HEK293 (cell line): ENCODE data around the gene GALNS.

Experiments
- GLI4 ChIP-seq: fragments of 450-650 bp; formaldehyde crosslinking; IDR thresholded peaks from 2 replicates; pipeline ENCODE4 v1.5.1; 2016; ENCODE audit warnings: missing biosample characterization, missing genetic modification characterization
- GLIS2 ChIP-seq: fragments of 450-650 bp; formaldehyde crosslinking; IDR thresholded peaks from 2 replicates; pipeline ENCODE4 v1.5.1; 2016; ENCODE audit warnings: missing biosample characterization, missing genetic modification characterization
- KLF10 ChIP-seq: fragments of 450-650 bp; IDR thresholded peaks from 2 replicates; pipeline ENCODE4 v1.5.1; 2018; ENCODE audit warnings: missing biosample characterization, mild to moderate bottlenecking, missing genetic modification characterization
- MZF1 ChIP-seq: fragments of 450-650 bp; formaldehyde crosslinking; IDR thresholded peaks from 2 replicates; pipeline ENCODE4 v1.5.1; 2017; ENCODE audit warnings: missing biosample characterization, missing genetic modification characterization, borderline replicate concordance
- SCRT2 ChIP-seq: fragments of 450-650 bp; formaldehyde crosslinking; IDR thresholded peaks from 2 replicates; pipeline ENCODE4 v1.5.1; 2016; ENCODE audit warnings: missing biosample characterization, missing genetic modification characterization
- SETDB1 ChIP-seq: IDR thresholded peaks from one replicate; pipeline ENCODE4 v1.6.1; 2017; ENCODE audit warnings: mild to moderate bottlenecking, low read length, moderate library complexity, mixed read lengths; ENCODE audit not compliant: insufficient read length
- YY1 ChIP-seq: fragments of 450-650 bp; formaldehyde crosslinking; IDR thresholded peaks from 2 replicates; pipeline ENCODE4 v1.5.1; 2018; ENCODE audit warnings: missing biosample characterization, missing genetic modification characterization
- ZBTB10 ChIP-seq: fragments of 450-650 bp; formaldehyde crosslinking; IDR thresholded peaks from 2 replicates; pipeline ENCODE4 v1.5.1; 2016; ENCODE audit warnings: missing biosample characterization, missing genetic modification characterization
- ZBTB48 ChIP-seq: fragments of 450-650 bp; formaldehyde crosslinking; IDR thresholded peaks from 2 replicates; pipeline ENCODE4 v1.5.1; 2016; ENCODE audit warnings: missing biosample characterization, missing genetic modification characterization
- ZBTB8A ChIP-seq: fragments of 450-650 bp; formaldehyde crosslinking; IDR thresholded peaks from 2 replicates; pipeline ENCODE4 v1.5.1; 2016; ENCODE audit warnings: missing biosample characterization, missing genetic modification characterization
- ZEB2 ChIP-seq: fragments of 450-650 bp; formaldehyde crosslinking; IDR thresholded peaks from 2 replicates; pipeline ENCODE4 v1.5.1; 2016; ENCODE audit warnings: missing biosample characterization, missing genetic modification characterization
- ZFP69B ChIP-seq: fragments of 450-650 bp; formaldehyde crosslinking; IDR thresholded peaks from 2 replicates; pipeline ENCODE4 v1.5.1; 2016; ENCODE audit warnings: missing biosample characterization, missing genetic modification characterization
- ZNF10 ChIP-seq: fragments of 450-650 bp; formaldehyde crosslinking; IDR thresholded peaks from 2 replicates; pipeline ENCODE4 v1.5.1; 2017; ENCODE audit warnings: missing biosample characterization, missing genetic modification characterization
- ZNF157 ChIP-seq: fragments of 450-650 bp; formaldehyde crosslinking; IDR thresholded peaks from 2 replicates; pipeline ENCODE4 v1.5.1; 2016; ENCODE audit warnings: missing biosample characterization, missing genetic modification characterization
- ZNF214 ChIP-seq: fragments of 450-650 bp; formaldehyde crosslinking; IDR thresholded peaks from 2 replicates; pipeline ENCODE4 v1.5.1; 2017; ENCODE audit warnings: missing biosample characterization, mild to moderate bottlenecking, missing genetic modification characterization, borderline replicate concordance
- ZNF391 ChIP-seq: fragments of 450-650 bp; formaldehyde crosslinking; IDR thresholded peaks from 2 replicates; pipeline ENCODE4 v1.5.1; 2016; ENCODE audit warnings: low read depth, missing biosample characterization, missing genetic modification characterization, borderline replicate concordance
- ZNF423 ChIP-seq: fragments of 450-650 bp; formaldehyde crosslinking; IDR thresholded peaks from 2 replicates; pipeline ENCODE4 v1.5.1; 2016; ENCODE audit warnings: missing biosample characterization, missing genetic modification characterization
- ZNF544 ChIP-seq: fragments of 450-650 bp; formaldehyde crosslinking; IDR thresholded peaks from 2 replicates; pipeline ENCODE4 v1.5.0; 2017; ENCODE audit warnings: missing biosample characterization, missing genetic modification characterization
- ZNF548 ChIP-seq: fragments of 450-650 bp; formaldehyde crosslinking; IDR thresholded peaks from 2 replicates; pipeline ENCODE4 v1.5.1; 2016; ENCODE audit warnings: missing biosample characterization, missing genetic modification characterization
- ZNF660 ChIP-seq: fragments of 450-650 bp; IDR thresholded peaks from 2 replicates; pipeline ENCODE4 v1.5.1; 2018; ENCODE audit warnings: missing biosample characterization, mild to moderate bottlenecking, missing genetic modification characterization
- ZNF830 ChIP-seq: fragments of 450-650 bp; IDR thresholded peaks from 2 replicates; pipeline ENCODE4 v1.5.0; 2018; ENCODE audit warnings: missing biosample characterization, missing genetic modification characterization, low read depth, mild to moderate bottlenecking, moderate library complexity
- TF ChIP-seq, protein P1 (sequence below): fragments of 450-650 bp; formaldehyde crosslinking; IDR thresholded peaks from 2 replicates; pipeline ENCODE4 v1.5.1; 2016; ENCODE audit warnings: missing biosample characterization, missing genetic modification characterization
- TF ChIP-seq, protein P2 (sequence below): fragments of 450-650 bp; IDR thresholded peaks from 2 replicates; pipeline ENCODE4 v1.5.1; 2018; ENCODE audit warnings: missing biosample characterization, missing genetic modification characterization
- TF ChIP-seq, protein P3 (sequence below): fragments of 450-650 bp; formaldehyde crosslinking; IDR thresholded peaks from 2 replicates; pipeline ENCODE4 v1.5.1; 2016; ENCODE audit warnings: missing biosample characterization, missing genetic modification characterization
- TF ChIP-seq, protein P4 (sequence below): fragments of 450-650 bp; formaldehyde crosslinking; IDR thresholded peaks from 2 replicates; pipeline ENCODE4 v1.5.1; 2016; ENCODE audit warnings: missing biosample characterization, missing genetic modification characterization, low read depth
- TF ChIP-seq, protein P5 (sequence below): fragments of 450-650 bp; formaldehyde crosslinking; conservative IDR thresholded peaks from 2 replicates; pipeline ENCODE4 v1.5.1; 2016; ENCODE audit warnings: low read depth, missing biosample characterization, missing genetic modification characterization

The GALNS gene

GRCh38 chr16:88811769-88812512, 44.8 kb downstream of the GALNS start, which contains the start of gene APRT (continued):
- TF ChIP-seq, protein P1, sequence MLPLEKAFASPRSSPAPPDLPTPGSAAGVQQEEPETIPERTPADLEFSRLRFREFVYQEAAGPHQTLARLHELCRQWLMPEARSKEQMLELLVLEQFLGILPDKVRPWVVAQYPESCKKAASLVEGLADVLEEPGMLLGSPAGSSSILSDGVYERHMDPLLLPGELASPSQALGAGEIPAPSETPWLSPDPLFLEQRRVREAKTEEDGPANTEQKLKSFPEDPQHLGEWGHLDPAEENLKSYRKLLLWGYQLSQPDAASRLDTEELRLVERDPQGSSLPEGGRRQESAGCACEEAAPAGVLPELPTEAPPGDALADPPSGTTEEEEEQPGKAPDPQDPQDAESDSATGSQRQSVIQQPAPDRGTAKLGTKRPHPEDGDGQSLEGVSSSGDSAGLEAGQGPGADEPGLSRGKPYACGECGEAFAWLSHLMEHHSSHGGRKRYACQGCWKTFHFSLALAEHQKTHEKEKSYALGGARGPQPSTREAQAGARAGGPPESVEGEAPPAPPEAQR = no peak
- TF ChIP-seq ZNF391 (tag by site-specific recombination) (no peak), YY1 (tag by site-specific recombination) (no peak), ZNF830 (no peak), ZBTB10 (tag by site-specific recombination) (no peak; the same call in 1 of the 2 replicates), ZNF214 (tag by site-specific recombination) (no peak), ZNF660 (tag by site-specific recombination) (peak; percentile 73; the same call in 1 of the 2 replicates), ZNF548 (tag by site-specific recombination) (no peak), ZNF423 (tag by site-specific recombination) (no peak), ZFP69B (tag by site-specific recombination) (peak; percentile 52; the same call in 1 of the 2 replicates), ZEB2 (peak; percentile 93), GLI4 (tag by site-specific recombination) (no peak), KLF10 (tag by site-specific recombination) (peak; percentile 52; the same call in 1 of the 2 replicates), SCRT2 (tag by site-specific recombination) (no peak), ZNF544 (tag by site-specific recombination) (no peak), SETDB1 (no peak), ZBTB8A (peak; percentile 73), MZF1 (tag by site-specific recombination) (peak; percentile 63; the same call in 1 of the 2 replicates), ZBTB48 (peak; percentile 69), ZNF10 (tag by site-specific recombination) (peak; percentile 44; the same call in 1 of the 2 replicates), GLIS2 (tag by site-specific recombination) (peak; percentile 54; the same call in 1 of the 2 replicates), ZNF157 (tag by site-specific recombination) (no peak)
- TF ChIP-seq, protein P2, sequence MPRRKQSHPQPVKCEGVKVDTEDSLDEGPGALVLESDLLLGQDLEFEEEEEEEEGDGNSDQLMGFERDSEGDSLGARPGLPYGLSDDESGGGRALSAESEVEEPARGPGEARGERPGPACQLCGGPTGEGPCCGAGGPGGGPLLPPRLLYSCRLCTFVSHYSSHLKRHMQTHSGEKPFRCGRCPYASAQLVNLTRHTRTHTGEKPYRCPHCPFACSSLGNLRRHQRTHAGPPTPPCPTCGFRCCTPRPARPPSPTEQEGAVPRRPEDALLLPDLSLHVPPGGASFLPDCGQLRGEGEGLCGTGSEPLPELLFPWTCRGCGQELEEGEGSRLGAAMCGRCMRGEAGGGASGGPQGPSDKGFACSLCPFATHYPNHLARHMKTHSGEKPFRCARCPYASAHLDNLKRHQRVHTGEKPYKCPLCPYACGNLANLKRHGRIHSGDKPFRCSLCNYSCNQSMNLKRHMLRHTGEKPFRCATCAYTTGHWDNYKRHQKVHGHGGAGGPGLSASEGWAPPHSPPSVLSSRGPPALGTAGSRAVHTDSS = peak; percentile 35; the same call in 1 of the 2 replicates
- TF ChIP-seq, protein P3, sequence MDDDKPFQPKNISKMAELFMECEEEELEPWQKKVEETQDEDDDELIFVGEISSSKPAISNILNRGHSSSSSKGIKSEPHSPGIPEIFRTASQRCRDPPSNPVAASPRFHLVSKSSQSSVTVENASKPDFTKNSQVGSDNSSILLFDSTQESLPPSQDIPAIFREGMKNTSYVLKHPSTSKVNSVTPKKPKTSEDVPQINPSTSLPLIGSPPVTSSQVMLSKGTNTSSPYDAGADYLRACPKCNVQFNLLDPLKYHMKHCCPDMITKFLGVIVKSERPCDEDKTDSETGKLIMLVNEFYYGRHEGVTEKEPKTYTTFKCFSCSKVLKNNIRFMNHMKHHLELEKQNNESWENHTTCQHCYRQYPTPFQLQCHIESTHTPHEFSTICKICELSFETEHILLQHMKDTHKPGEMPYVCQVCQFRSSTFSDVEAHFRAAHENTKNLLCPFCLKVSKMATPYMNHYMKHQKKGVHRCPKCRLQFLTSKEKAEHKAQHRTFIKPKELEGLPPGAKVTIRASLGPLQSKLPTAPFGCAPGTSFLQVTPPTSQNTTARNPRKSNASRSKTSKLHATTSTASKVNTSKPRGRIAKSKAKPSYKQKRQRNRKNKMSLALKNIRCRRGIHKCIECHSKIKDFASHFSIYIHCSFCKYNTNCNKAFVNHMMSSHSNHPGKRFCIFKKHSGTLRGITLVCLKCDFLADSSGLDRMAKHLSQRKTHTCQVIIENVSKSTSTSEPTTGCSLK = no peak
- TF ChIP-seq, protein P4, sequence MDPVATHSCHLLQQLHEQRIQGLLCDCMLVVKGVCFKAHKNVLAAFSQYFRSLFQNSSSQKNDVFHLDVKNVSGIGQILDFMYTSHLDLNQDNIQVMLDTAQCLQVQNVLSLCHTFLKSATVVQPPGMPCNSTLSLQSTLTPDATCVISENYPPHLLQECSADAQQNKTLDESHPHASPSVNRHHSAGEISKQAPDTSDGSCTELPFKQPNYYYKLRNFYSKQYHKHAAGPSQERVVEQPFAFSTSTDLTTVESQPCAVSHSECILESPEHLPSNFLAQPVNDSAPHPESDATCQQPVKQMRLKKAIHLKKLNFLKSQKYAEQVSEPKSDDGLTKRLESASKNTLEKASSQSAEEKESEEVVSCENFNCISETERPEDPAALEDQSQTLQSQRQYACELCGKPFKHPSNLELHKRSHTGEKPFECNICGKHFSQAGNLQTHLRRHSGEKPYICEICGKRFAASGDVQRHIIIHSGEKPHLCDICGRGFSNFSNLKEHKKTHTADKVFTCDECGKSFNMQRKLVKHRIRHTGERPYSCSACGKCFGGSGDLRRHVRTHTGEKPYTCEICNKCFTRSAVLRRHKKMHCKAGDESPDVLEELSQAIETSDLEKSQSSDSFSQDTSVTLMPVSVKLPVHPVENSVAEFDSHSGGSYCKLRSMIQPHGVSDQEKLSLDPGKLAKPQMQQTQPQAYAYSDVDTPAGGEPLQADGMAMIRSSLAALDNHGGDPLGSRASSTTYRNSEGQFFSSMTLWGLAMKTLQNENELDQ (tag by site-specific recombination) = no peak
- TF ChIP-seq, protein P5, sequence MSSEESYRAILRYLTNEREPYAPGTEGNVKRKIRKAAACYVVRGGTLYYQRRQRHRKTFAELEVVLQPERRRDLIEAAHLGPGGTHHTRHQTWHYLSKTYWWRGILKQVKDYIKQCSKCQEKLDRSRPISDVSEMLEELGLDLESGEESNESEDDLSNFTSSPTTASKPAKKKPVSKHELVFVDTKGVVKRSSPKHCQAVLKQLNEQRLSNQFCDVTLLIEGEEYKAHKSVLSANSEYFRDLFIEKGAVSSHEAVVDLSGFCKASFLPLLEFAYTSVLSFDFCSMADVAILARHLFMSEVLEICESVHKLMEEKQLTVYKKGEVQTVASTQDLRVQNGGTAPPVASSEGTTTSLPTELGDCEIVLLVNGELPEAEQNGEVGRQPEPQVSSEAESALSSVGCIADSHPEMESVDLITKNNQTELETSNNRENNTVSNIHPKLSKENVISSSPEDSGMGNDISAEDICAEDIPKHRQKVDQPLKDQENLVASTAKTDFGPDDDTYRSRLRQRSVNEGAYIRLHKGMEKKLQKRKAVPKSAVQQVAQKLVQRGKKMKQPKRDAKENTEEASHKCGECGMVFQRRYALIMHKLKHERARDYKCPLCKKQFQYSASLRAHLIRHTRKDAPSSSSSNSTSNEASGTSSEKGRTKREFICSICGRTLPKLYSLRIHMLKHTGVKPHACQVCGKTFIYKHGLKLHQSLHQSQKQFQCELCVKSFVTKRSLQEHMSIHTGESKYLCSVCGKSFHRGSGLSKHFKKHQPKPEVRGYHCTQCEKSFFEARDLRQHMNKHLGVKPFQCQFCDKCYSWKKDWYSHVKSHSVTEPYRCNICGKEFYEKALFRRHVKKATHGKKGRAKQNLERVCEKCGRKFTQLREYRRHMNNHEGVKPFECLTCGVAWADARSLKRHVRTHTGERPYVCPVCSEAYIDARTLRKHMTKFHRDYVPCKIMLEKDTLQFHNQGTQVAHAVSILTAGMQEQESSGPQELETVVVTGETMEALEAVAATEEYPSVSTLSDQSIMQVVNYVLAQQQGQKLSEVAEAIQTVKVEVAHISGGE (tag by site-specific recombination) = peak; percentile 48; the same call in 1 of the 2 replicates
